GM12878 (cell line): Measurements from ENCODE around the gene INO80. TPM values are rescaled to one million over a fixed set of nuclear protein-coding genes. Genes with fewer than 3 reads are reported as not detected.

Source experiments
- BACH1 ChIP-seq: fragments of 450-650 bp; IDR thresholded peaks from 2 replicates; pipeline ENCODE4 v1.6.1; 2017; ENCODE audit warnings: mild to moderate bottlenecking, borderline replicate concordance
- CBFB ChIP-seq: IDR thresholded peaks from 2 replicates; pipeline ENCODE4 v1.6.1; 2016; ENCODE audit warnings: antibody characterized with exemption, low read depth
- CEBPB ChIP-seq, 2 experiments: fragments of 150-350 bp in 1 of 2; IDR thresholded peaks; 2 replicates each; pipeline ENCODE4 v1.6.1; 2012 to 2014; ENCODE audit warnings: low read depth in 2 of 2, low read length in 2 of 2, borderline replicate concordance in 1 of 2, inconsistent platforms in 1 of 2
- CHD1 ChIP-seq: IDR thresholded peaks from 2 replicates; pipeline ENCODE4 v1.6.1; 2012; ENCODE audit warnings: low read depth, low read length, improper control_type of control experiment
- CHD4 ChIP-seq: fragments of 200-600 bp; sonication (generic); IDR thresholded peaks from 2 replicates; pipeline ENCODE4 v1.6.1; 2016; ENCODE audit warnings: mild to moderate bottlenecking
- ESRRA ChIP-seq: IDR thresholded peaks from 2 replicates; pipeline ENCODE4 v1.6.1; 2012; ENCODE audit warnings: mild to moderate bottlenecking, low read length, improper control_type of control experiment
- FOXM1 ChIP-seq: IDR thresholded peaks from 2 replicates; pipeline ENCODE4 v1.6.1; 2012; ENCODE audit warnings: low read depth, mild to moderate bottlenecking, inconsistent platforms, low read length, moderate library complexity
- HCFC1 ChIP-seq: fragments of 150-350 bp; IDR thresholded peaks from 2 replicates; pipeline ENCODE4 v1.6.1; 2014; ENCODE audit warnings: low read length
- JUND ChIP-seq: IDR thresholded peaks from 2 replicates; pipeline ENCODE4 v1.6.1; 2012; ENCODE audit warnings: low read depth, mild to moderate bottlenecking, low read length, improper control_type of control experiment, moderate library complexity
- MEF2B ChIP-seq: fragments of 450-650 bp; IDR thresholded peaks from 2 replicates; pipeline ENCODE4 v1.6.1; 2018; ENCODE audit warnings: mild to moderate bottlenecking, moderate library complexity; ENCODE audit not compliant: partially characterized antibody, poor library complexity, severe bottlenecking
- MYB ChIP-seq: fragments of 150-350 bp; IDR thresholded peaks from 2 replicates; pipeline ENCODE4 v1.6.1; 2014; ENCODE audit warnings: mild to moderate bottlenecking, low read depth, low read length, borderline replicate concordance
- NR2F1 ChIP-seq: fragments of 450-650 bp; conservative IDR thresholded peaks from 2 replicates; pipeline ENCODE4 v1.6.1; 2017; ENCODE audit warnings: mild to moderate bottlenecking
- POU2F2 ChIP-seq: IDR thresholded peaks from 3 replicates; pipeline ENCODE4 v1.6.1; 2011; ENCODE audit warnings: low read depth, mild to moderate bottlenecking, low read length, borderline replicate concordance
- RCOR1 ChIP-seq: conservative IDR thresholded peaks from 2 replicates; pipeline ENCODE4 v1.6.1; 2012; ENCODE audit warnings: low read depth, low read length, improper control_type of control experiment
- RFX5 ChIP-seq: IDR thresholded peaks from 2 replicates; pipeline ENCODE4 v1.6.1; 2011; ENCODE audit warnings: low read depth, low read length, improper control_type of control experiment
- RUNX3 ChIP-seq: IDR thresholded peaks from 2 replicates; pipeline ENCODE4 v1.6.1; 2012; ENCODE audit warnings: low read length, inconsistent platforms
- SP1 ChIP-seq: IDR thresholded peaks from one replicate; pipeline ENCODE4 v1.6.1; 2011; ENCODE audit warnings: low read depth, low read length
- SREBF1 ChIP-seq: IDR thresholded peaks from 2 replicates; pipeline ENCODE4 v1.6.1; 2012; ENCODE audit warnings: mild to moderate bottlenecking, low read length
- TBL1XR1 ChIP-seq: IDR thresholded peaks from 2 replicates; pipeline ENCODE4 v1.6.1; 2012; ENCODE audit warnings: low read depth, low read length, improper control_type of control experiment
- WRNIP1 ChIP-seq: IDR thresholded peaks from 2 replicates; pipeline ENCODE4 v1.6.1; 2011; ENCODE audit warnings: low read depth, low read length, improper control_type of control experiment, borderline replicate concordance
- ZZZ3 ChIP-seq: IDR thresholded peaks from 2 replicates; pipeline ENCODE4 v1.6.1; 2011; ENCODE audit warnings: low read depth; ENCODE audit not compliant: control insufficient read depth, insufficient read length
- polyA plus RNA-seq, 11 experiments: library from polyadenylated mRNA; depleted of rRNA in 4 of 11; unstranded in 6 of 11; stranded (reverse) in 5 of 11; fragments of >200 nt; fragmentation: Nextera tagmentation in 4 of 11; fragmentation: Illumina TruSeq in 1 of 11; extraction: Ambion mirVana in 4 of 11; extraction: Trizol in 1 of 11; gene quantifications; 1 replicate in 1 of 11; 2 replicates in 10 of 11; pipeline versions ENCODE4 v1.2.1 to v1.2.3, GENCODE V29; 2011 to 2016; ENCODE audit warnings: inconsistent platforms in 2 of 11, missing spikeins in 2 of 11, low read depth in 1 of 11
- total RNA-seq, 4 experiments: library from RNA; depleted of rRNA in 3 of 4; stranded (reverse); fragments of >200 nt in 3 of 4; fragmentation: Illumina TruSeq in 1 of 4; extraction: Trizol in 1 of 4; gene quantifications; 2 replicates each; pipeline versions ENCODE4 v1.2.1 to v1.2.3, GENCODE V29; 2013 to 2021
- TF ChIP-seq, protein P1 (sequence below): fragments of 150-350 bp; IDR thresholded peaks from 2 replicates; pipeline ENCODE4 v1.6.1; 2016; ENCODE audit warnings: low read depth, low read length
- TF ChIP-seq, protein P2 (sequence below): IDR thresholded peaks from 2 replicates; pipeline ENCODE4 v1.6.1; 2011; ENCODE audit warnings: borderline replicate concordance, low read depth, mild to moderate bottlenecking, moderate library complexity, mixed read lengths, low read length; ENCODE audit not compliant: insufficient read depth; ENCODE audit errors: extremely low read length
- TF ChIP-seq, protein P3 (sequence below): IDR thresholded peaks from 2 replicates; pipeline ENCODE4 v1.6.1; 2012; ENCODE audit warnings: low read depth, low read length, improper control_type of control experiment
- TF ChIP-seq, protein P4 (sequence below): IDR thresholded peaks from 2 replicates; pipeline ENCODE4 v1.6.1; 2012; ENCODE audit warnings: low read length, inconsistent platforms

The INO80 gene
- total and polyA plus RNA-seq, 10 of the 15 experiments (the other 5 are each of a cell fraction or from before 2014, with no cell fraction given): 4.5 to 25.0 (median 14.2) TPM

DNA sequence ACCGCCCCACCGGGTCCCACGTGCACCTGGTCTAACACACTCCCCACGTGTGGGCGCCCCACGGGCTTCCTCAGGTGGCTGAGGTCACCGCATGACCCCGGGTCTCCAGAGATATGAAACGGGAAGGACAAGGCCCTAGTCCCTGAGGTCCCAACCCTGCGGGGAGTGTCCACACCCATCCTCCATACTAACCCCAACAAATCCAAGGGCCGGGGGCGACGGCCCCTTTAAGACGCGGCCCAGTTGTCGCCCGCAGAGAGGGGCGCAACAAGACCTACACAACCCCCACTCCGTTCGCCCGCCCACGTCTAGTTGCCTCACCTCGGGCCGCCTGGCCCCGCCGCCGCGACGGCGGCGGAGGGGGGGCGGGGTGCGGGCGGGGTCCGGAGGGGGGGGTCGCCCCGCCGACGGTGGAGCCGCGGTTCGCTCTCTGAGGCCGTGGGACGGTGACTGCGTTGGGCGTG is 396 bp downstream of the INO80 start (continued):
- TF ChIP-seq, protein P1, sequence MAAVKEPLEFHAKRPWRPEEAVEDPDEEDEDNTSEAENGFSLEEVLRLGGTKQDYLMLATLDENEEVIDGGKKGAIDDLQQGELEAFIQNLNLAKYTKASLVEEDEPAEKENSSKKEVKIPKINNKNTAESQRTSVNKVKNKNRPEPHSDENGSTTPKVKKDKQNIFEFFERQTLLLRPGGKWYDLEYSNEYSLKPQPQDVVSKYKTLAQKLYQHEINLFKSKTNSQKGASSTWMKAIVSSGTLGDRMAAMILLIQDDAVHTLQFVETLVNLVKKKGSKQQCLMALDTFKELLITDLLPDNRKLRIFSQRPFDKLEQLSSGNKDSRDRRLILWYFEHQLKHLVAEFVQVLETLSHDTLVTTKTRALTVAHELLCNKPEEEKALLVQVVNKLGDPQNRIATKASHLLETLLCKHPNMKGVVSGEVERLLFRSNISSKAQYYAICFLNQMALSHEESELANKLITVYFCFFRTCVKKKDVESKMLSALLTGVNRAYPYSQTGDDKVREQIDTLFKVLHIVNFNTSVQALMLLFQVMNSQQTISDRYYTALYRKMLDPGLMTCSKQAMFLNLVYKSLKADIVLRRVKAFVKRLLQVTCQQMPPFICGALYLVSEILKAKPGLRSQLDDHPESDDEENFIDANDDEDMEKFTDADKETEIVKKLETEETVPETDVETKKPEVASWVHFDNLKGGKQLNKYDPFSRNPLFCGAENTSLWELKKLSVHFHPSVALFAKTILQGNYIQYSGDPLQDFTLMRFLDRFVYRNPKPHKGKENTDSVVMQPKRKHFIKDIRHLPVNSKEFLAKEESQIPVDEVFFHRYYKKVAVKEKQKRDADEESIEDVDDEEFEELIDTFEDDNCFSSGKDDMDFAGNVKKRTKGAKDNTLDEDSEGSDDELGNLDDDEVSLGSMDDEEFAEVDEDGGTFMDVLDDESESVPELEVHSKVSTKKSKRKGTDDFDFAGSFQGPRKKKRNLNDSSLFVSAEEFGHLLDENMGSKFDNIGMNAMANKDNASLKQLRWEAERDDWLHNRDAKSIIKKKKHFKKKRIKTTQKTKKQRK: no peak
- TF ChIP-seq RUNX3 (peak; percentile 55), WRNIP1 (no peak), POU2F2 (peak; percentile 3; the same call in 1 of the 3 replicates), FOXM1 (no peak), MEF2B (peak; percentile 87), RCOR1 (0 out of 2 replicates have a peak, but pooled peaks have one; percentile 13), NR2F1 (peak; percentile 97), ESRRA (no peak), CBFB (peak; percentile 26; the same call in 1 of the 2 replicates), BACH1 (peak; percentile 57; the same call in 1 of the 2 replicates), SP1 (no peak), SREBF1 (no peak), RFX5 (no peak), CHD4 (no peak), JUND (no peak), TBL1XR1 (no peak), CEBPB (IDR thresholded peaks at IDR 0.05; ENCODE audit: borderline replicate concordance in 1 of 2, low read depth in 2 of 2, low read length in 2 of 2) (no peak), MYB (no peak), ZZZ3 (no peak), CHD1 (no peak), HCFC1 (no peak)
- TF ChIP-seq, protein P2, sequence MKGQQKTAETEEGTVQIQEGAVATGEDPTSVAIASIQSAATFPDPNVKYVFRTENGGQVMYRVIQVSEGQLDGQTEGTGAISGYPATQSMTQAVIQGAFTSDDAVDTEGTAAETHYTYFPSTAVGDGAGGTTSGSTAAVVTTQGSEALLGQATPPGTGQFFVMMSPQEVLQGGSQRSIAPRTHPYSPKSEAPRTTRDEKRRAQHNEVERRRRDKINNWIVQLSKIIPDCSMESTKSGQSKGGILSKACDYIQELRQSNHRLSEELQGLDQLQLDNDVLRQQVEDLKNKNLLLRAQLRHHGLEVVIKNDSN: peak; percentile 74
- TF ChIP-seq, protein P3, sequence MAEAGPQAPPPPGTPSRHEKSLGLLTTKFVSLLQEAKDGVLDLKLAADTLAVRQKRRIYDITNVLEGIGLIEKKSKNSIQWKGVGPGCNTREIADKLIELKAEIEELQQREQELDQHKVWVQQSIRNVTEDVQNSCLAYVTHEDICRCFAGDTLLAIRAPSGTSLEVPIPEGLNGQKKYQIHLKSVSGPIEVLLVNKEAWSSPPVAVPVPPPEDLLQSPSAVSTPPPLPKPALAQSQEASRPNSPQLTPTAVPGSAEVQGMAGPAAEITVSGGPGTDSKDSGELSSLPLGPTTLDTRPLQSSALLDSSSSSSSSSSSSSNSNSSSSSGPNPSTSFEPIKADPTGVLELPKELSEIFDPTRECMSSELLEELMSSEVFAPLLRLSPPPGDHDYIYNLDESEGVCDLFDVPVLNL: no peak
- TF ChIP-seq, protein P4, sequence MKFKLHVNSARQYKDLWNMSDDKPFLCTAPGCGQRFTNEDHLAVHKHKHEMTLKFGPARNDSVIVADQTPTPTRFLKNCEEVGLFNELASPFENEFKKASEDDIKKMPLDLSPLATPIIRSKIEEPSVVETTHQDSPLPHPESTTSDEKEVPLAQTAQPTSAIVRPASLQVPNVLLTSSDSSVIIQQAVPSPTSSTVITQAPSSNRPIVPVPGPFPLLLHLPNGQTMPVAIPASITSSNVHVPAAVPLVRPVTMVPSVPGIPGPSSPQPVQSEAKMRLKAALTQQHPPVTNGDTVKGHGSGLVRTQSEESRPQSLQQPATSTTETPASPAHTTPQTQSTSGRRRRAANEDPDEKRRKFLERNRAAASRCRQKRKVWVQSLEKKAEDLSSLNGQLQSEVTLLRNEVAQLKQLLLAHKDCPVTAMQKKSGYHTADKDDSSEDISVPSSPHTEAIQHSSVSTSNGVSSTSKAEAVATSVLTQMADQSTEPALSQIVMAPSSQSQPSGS: no peak
